Stomach (tissue), 9 donors: Measurements from ENCODE around the gene RAB28. TPM values are rescaled to one million over a fixed set of nuclear protein-coding genes. Genes with fewer than 3 reads are reported as not detected.
"Not testable (repeated sequence)": the region's sequence is repeated elsewhere in the genome, so short reads cannot be mapped to it uniquely, and the experiment has no call there.

Experiments used
- DNase-seq, 2 donors: peaks; one replicate each; pipeline versions ENCODE4 v3.0.0 to v3.0.0-alpha.2; 2013 to 2019
- H3K27ac ChIP-seq, 5 donors: fragments of 200-600 bp in 4 of 5; sonication (generic) in 4 of 5; one replicate each; pipeline ENCODE4 v1.5.1; 2013 to 2019; ENCODE audit warnings: mild to moderate bottlenecking in 1 of 5, moderate library complexity in 1 of 5
- H3K27me3 ChIP-seq, 3 donors: fragments of 200-600 bp; sonication (generic); one replicate each; pipeline ENCODE4 v1.5.1; 2017 to 2019; ENCODE audit warnings: mixed run types in 1 of 3
- H3K36me3 ChIP-seq, 4 donors: fragments of 200-600 bp; sonication (generic); 1 replicate in 3 of 4; 2 replicates in 1 of 4; pipeline ENCODE4 v1.5.1; 2016 to 2019
- H3K4me1 ChIP-seq, 4 donors: fragments of 200-600 bp; sonication (generic); one replicate each; pipeline ENCODE4 v1.5.1; 2016 to 2019
- H3K4me3 ChIP-seq, 4 donors: fragments of 200-600 bp; sonication (generic) in 3 of 4; one replicate each; pipeline ENCODE4 v1.5.1; 2016 to 2019; ENCODE audit warnings: mild to moderate bottlenecking in 1 of 4
- H3K9me3 ChIP-seq, 4 donors: fragments of 200-600 bp; sonication (generic); one replicate each; pipeline ENCODE4 v1.5.1; 2016 to 2019
- CTCF ChIP-seq, 7 experiments: fragments of 450-650 bp in 4 of 7; fragments of 200-600 bp in 3 of 7; sonication (generic) in 3 of 7; IDR thresholded peaks; one replicate each; pipeline ENCODE4 v1.5.1; 2016 to 2019; ENCODE audit warnings: antibody characterized with exemption in 7 of 7, control low read depth in 2 of 7, mild to moderate bottlenecking in 1 of 7
- EP300 ChIP-seq: sonication (generic); formaldehyde crosslinking; IDR thresholded peaks from one replicate; pipeline ENCODE4 v1.6.1; 2017; ENCODE audit warnings: antibody characterized with exemption
- POLR2A ChIP-seq, 4 donors: fragments of 450-650 bp; IDR thresholded peaks; one replicate each; pipeline ENCODE4 v1.6.1; 2016; ENCODE audit warnings: antibody characterized with exemption in 4 of 4, control low read depth in 2 of 4, mild to moderate bottlenecking in 1 of 4, moderate library complexity in 1 of 4
- POLR2AphosphoS5 ChIP-seq, 3 donors: sonication (generic); formaldehyde crosslinking; IDR thresholded peaks; one replicate each; pipeline ENCODE4 v1.6.1; 2016; ENCODE audit warnings: antibody characterized with exemption in 3 of 3
- WGBS, 5 donors: extraction: QIAGEN DNeasy Blood & Tissue Kit in 3 of 5; methylation state at CpG; one replicate each; pipeline versions ENCODE4 v1.1.5 to v1.1.7; 2013 to 2018; 5-methylcytosine and 5-hydroxymethylcytosine counted together
- intact Hi-C: fragments of 100-400 bp; cut with DNase I; formaldehyde crosslinking; loops from one replicate; pipeline ENCODE4 v1.15.1; 2023; ENCODE audit warnings: low total_unique reads
- polyA plus RNA-seq, 3 donors: library from polyadenylated mRNA; stranded (reverse); fragments of 200-250 nt; gene quantifications; one replicate each; pipeline ENCODE4 v1.2.3, GENCODE V29; 2013
- total RNA-seq, 5 donors: library from RNA; depleted of rRNA; stranded (reverse); fragments of >200 nt; gene quantifications; one replicate each; pipeline versions ENCODE4 v1.1.0 to v1.2.3, GENCODE V29; 2014 to 2016
- donor health status: healthy with polysubstance abuse.
- donor health status: Bipolar disorder and iron deficiency.
- donor health status: healthy.

The RAB28 gene
- total and polyA plus RNA-seq, 8 donors: 0.29 to 27.2 (median 14.7) TPM

GRCh38 chr4:13411942-13412341, 72.2 kb downstream of the RAB28 start:
- WGBS, 5 donors: 48 to 50% (median 50%) methylated on average over 2 of the region's 2 CpGs
- no peak for TF ChIP-seq POLR2AphosphoS5 (IDR thresholded peaks at IDR 0.05)
- TF ChIP-seq POLR2A (IDR thresholded peaks at IDR 0.05): no peak
- TF ChIP-seq CTCF (IDR thresholded peaks at IDR 0.05): no peak
- TF ChIP-seq EP300: no peak
- Histone ChIP-seq H3K27me3 (no peaks in the 10 kb centered on the region), H3K4me1 (peaks cover 0 to 22% (median 4%) of the 10 kb centered on the region in 4 donors), H3K27ac (no peak overlapping the region), H3K4me3 (no peak overlapping the region), H3K9me3 (peaks cover 0 to 2% (median 0%) of the 10 kb centered on the region in 4 donors), H3K36me3 (peaks cover 0 to 14% (median 3%) of the 10 kb centered on the region in 4 donors)
- intact Hi-C loops: no loop called here
- no peak for DNase-seq

GRCh38 chr4:13409324-13409723, 74.8 kb downstream of the RAB28 start:
- peaks cover 0 to 11% (median 4%) of the 10 kb centered on the region in 4 donors for H3K4me1 ChIP-seq
- peaks cover 0 to 5% (median 0%) of the 10 kb centered on the region in 4 donors for H3K36me3 ChIP-seq
- WGBS, 5 donors: 95 to 99% (median 96%) methylated on average over 2 of the region's 2 CpGs
- H3K4me3 ChIP-seq: no peak overlapping the region
- DNase-seq: no peak
- H3K27me3 ChIP-seq: no peaks in the 10 kb centered on the region
- intact Hi-C loops: no loop called here
- H3K27ac ChIP-seq: no peak overlapping the region
- TF ChIP-seq POLR2A (IDR thresholded peaks at IDR 0.05) (no peak), EP300 (no peak), CTCF (IDR thresholded peaks at IDR 0.05) (no peak), POLR2AphosphoS5 (IDR thresholded peaks at IDR 0.05) (no peak)
- H3K9me3 ChIP-seq: no peaks in the 10 kb centered on the region

GRCh38 chr4:13406156-13406555, 78.0 kb downstream of the RAB28 start:
- H3K36me3 ChIP-seq, H3K27ac ChIP-seq, H3K4me3 ChIP-seq, intact Hi-C loops, H3K4me1 ChIP-seq, DNase-seq, H3K9me3 ChIP-seq, H3K27me3 ChIP-seq: not testable (repeated sequence)
- 97 to 100% (median 98%) methylated on average over 3 of the region's 3 CpGs for WGBS, 5 donors

GRCh38 chr4:13403833-13404232, 80.3 kb downstream of the RAB28 start:
- DNase-seq: no peak
- Histone ChIP-seq H3K27me3 (no peaks in the 10 kb centered on the region), H3K27ac (no peak overlapping the region), H3K4me1 (no peaks in the 10 kb centered on the region), H3K9me3 (no peaks in the 10 kb centered on the region), H3K36me3 (no peaks in the 10 kb centered on the region), H3K4me3 (no peak overlapping the region)
- intact Hi-C loops: no loop called here
- 88 to 93% (median 90%) methylated on average over 2 of the region's 2 CpGs for WGBS, 5 donors
- TF ChIP-seq CTCF (IDR thresholded peaks at IDR 0.05) (no peak), POLR2A (IDR thresholded peaks at IDR 0.05) (no peak), POLR2AphosphoS5 (IDR thresholded peaks at IDR 0.05) (no peak), EP300 (no peak)

- TF ChIP-seq POLR2AphosphoS5 (IDR thresholded peaks at IDR 0.05): no peak
- no peak for TF ChIP-seq CTCF (IDR thresholded peaks at IDR 0.05)
- TF ChIP-seq POLR2A (IDR thresholded peaks at IDR 0.05): no peak
- TF ChIP-seq EP300: no peak
- Histone ChIP-seq H3K27me3 (no peaks in the 10 kb centered on the region), H3K9me3 (no peaks in the 10 kb centered on the region), H3K4me3 (no peak overlapping the region), H3K27ac (no peak overlapping the region), H3K36me3 (no peaks in the 10 kb centered on the region), H3K4me1 (no peaks in the 10 kb centered on the region)
- DNase-seq: no peak
- intact Hi-C loops: no loop called here
- WGBS, 5 donors: 83 to 90% (median 88%) methylated on average over 4 of the region's 4 CpGs
Measured at GRCh38 chr4:13403326-13403725, 80.8 kb downstream of the RAB28 start.
